SK-N-SH (cell line): ENCODE results near the gene FAT1. TPM values are rescaled to one million over a fixed set of nuclear protein-coding genes. Genes with fewer than 3 reads are reported as not detected.
A peak's percentile ranks its signal among the peaks of the same experiment; 100 is the strongest.

Experiments used
- CTCF ChIA-PET: fragments of 300-600, 350-600 bp; formaldehyde crosslinking; extraction: SDS; loops from one replicate; lab custom pipeline; 2021; lab: Yijun Ruan, JAX
- POLR2A ChIA-PET: fragments of 350-600 bp; sonication (Branson Sonifier 250); formaldehyde crosslinking; extraction: SDS; loops from one replicate; lab custom pipeline; 2020; ENCODE audit warnings: antibody characterized with exemption, inconsistent platforms; lab: Yijun Ruan, JAX
- DNase-seq: peaks from one replicate; pipeline ENCODE4 v3.0.0; 2012
- H2AFZ ChIP-seq: fragments of 200-600 bp; sonication (generic); 2 replicates; pipeline ENCODE4 v1.8.1; 2016; ENCODE audit warnings: antibody characterized with exemption, mild to moderate bottlenecking, low read depth
- H3F3A ChIP-seq: fragments of 200-600 bp; sonication (generic); replicated peaks from 2 replicates; pipeline ENCODE3; 2016; ENCODE audit warnings: antibody characterized with exemption, mild to moderate bottlenecking; ENCODE audit not compliant: insufficient read depth
- H3K27ac ChIP-seq, 2 experiments: fragments of 200-500 bp in 1 of 2; fragments of 200-600 bp in 1 of 2; sonication (Bioruptor generic) in 1 of 2; sonication (generic), shearing (Covaris generic) in 1 of 2; 2 replicates each; pipeline versions ENCODE4 v1.5.1 to v1.6.1; 2014 to 2016; ENCODE audit warnings: low read depth in 2 of 2, inconsistent platforms in 1 of 2, low read length in 1 of 2, mild to moderate bottlenecking in 1 of 2, mixed read lengths in 1 of 2
- H3K27me3 ChIP-seq: fragments of 200-600 bp; sonication (generic), shearing (Covaris generic); 2 replicates; pipeline ENCODE4 v1.6.1; 2016; ENCODE audit warnings: mixed run types; ENCODE audit not compliant: insufficient read depth
- H3K36me3 ChIP-seq, 2 experiments: fragments of 200-500 bp in 1 of 2; fragments of 200-600 bp in 1 of 2; sonication (Bioruptor generic) in 1 of 2; sonication (generic) in 1 of 2; replicated peaks in 1 of 2; 2 replicates each; pipeline versions ENCODE3 to v1.5.1; 2014 to 2016; ENCODE audit warnings: low read length in 1 of 2, mild to moderate bottlenecking in 1 of 2; ENCODE audit not compliant: insufficient read depth in 2 of 2, control insufficient read depth in 1 of 2
- H3K4me1 ChIP-seq, 2 experiments: fragments of 200-500 bp in 1 of 2; fragments of 200-600 bp in 1 of 2; sonication (Bioruptor generic) in 1 of 2; sonication (generic), shearing (Covaris generic) in 1 of 2; 2 replicates each; pipeline versions ENCODE4 v1.5.1 to v1.6.1; 2014 to 2016; ENCODE audit warnings: low read depth in 1 of 2, low read length in 1 of 2, mixed run types in 1 of 2; ENCODE audit not compliant: insufficient read depth in 2 of 2, control insufficient read depth in 1 of 2
- H3K4me2 ChIP-seq: fragments of 200-600 bp; sonication (generic), shearing (Covaris generic); 2 replicates; pipeline ENCODE4 v1.6.1; 2017; ENCODE audit warnings: mixed run types
- H3K4me3 ChIP-seq, 2 experiments: fragments of 200-500 bp in 1 of 2; fragments of 200-600 bp in 1 of 2; sonication (Bioruptor generic) in 1 of 2; sonication (generic), shearing (Covaris generic) in 1 of 2; 2 replicates each; pipeline versions ENCODE4 v1.5.1 to v1.8.1; 2014 to 2016; ENCODE audit warnings: low read depth in 2 of 2, inconsistent platforms in 1 of 2, low read length in 1 of 2, mild to moderate bottlenecking in 1 of 2, mixed read lengths in 1 of 2, moderate library complexity in 1 of 2
- H3K79me2 ChIP-seq: fragments of 200-600 bp; sonication (generic); 2 replicates; pipeline ENCODE4 v1.8.1; 2017; ENCODE audit warnings: mild to moderate bottlenecking; ENCODE audit not compliant: insufficient read depth
- H3K9ac ChIP-seq: fragments of 200-600 bp; sonication (generic); 2 replicates; pipeline ENCODE4 v1.6.1; 2017; ENCODE audit warnings: mixed run types
- H3K9me2 ChIP-seq: fragments of 200-600 bp; sonication (generic); 2 replicates; pipeline ENCODE4 v1.6.1; 2017; ENCODE audit warnings: mixed run types
- H3K9me3 ChIP-seq: fragments of 200-600 bp; sonication (generic); 2 replicates; pipeline ENCODE4 v1.6.1; 2017; ENCODE audit warnings: mixed run types, mild to moderate bottlenecking, moderate library complexity
- H4K20me1 ChIP-seq: fragments of 200-600 bp; sonication (generic); 2 replicates; pipeline ENCODE4 v1.6.1; 2017; ENCODE audit warnings: mild to moderate bottlenecking, mixed run types; ENCODE audit not compliant: insufficient read depth
- CHD2 ChIP-seq: fragments of 150-350 bp; IDR thresholded peaks from 2 replicates; pipeline ENCODE4 v1.6.1; 2018; ENCODE audit warnings: low read length; ENCODE audit not compliant: partially characterized antibody
- ELF1 ChIP-seq: IDR thresholded peaks from 2 replicates; pipeline ENCODE4 v1.4.0; 2012
- EZH2phosphoT487 ChIP-seq: fragments of 200-600 bp; sonication (generic); IDR thresholded peaks from 2 replicates; pipeline ENCODE4 v1.6.1; 2017; ENCODE audit warnings: low read depth, mixed run types, mild to moderate bottlenecking, antibody characterized with exemption, moderate library complexity, borderline replicate concordance
- FOSL2 ChIP-seq: IDR thresholded peaks from 2 replicates; pipeline ENCODE4 v1.4.0; 2012; ENCODE audit warnings: low read depth, mild to moderate bottlenecking, moderate library complexity, borderline replicate concordance
- FOXJ3 ChIP-seq: sonication (generic); formaldehyde crosslinking; IDR thresholded peaks from 2 replicates; pipeline ENCODE4 v1.5.1; 2020; ENCODE audit warnings: mild to moderate bottlenecking, missing genetic modification reagents
- GABPA ChIP-seq: IDR thresholded peaks from 2 replicates; pipeline ENCODE4 v1.4.0; 2012; ENCODE audit warnings: low read depth, mild to moderate bottlenecking
- JUND ChIP-seq: IDR thresholded peaks from 2 replicates; pipeline ENCODE4 v1.4.0; 2012
- NFIC ChIP-seq: IDR thresholded peaks from 2 replicates; pipeline ENCODE4 v1.4.0; 2012; ENCODE audit warnings: borderline replicate concordance
- PBX3 ChIP-seq: IDR thresholded peaks from 2 replicates; pipeline ENCODE4; 2012
- RAD21 ChIP-seq: IDR thresholded peaks from 2 replicates; pipeline ENCODE4 v1.6.1; 2012; ENCODE audit warnings: mild to moderate bottlenecking, low read length
- RFX5 ChIP-seq: IDR thresholded peaks from 2 replicates; pipeline ENCODE4 v1.6.1; 2012; ENCODE audit warnings: mild to moderate bottlenecking, improper control_type of control experiment, low read length
- RXRA ChIP-seq: IDR thresholded peaks from 2 replicates; pipeline ENCODE4 v1.4.0; 2012; ENCODE audit warnings: low read depth, mild to moderate bottlenecking, borderline replicate concordance
- SIN3A ChIP-seq: IDR thresholded peaks from 2 replicates; pipeline ENCODE4 v1.6.1; 2012; ENCODE audit warnings: low read depth, mild to moderate bottlenecking, low read length, moderate library complexity, borderline replicate concordance
- TCF12 ChIP-seq: IDR thresholded peaks from 2 replicates; pipeline ENCODE4 v1.4.0; 2012
- TEAD4 ChIP-seq: IDR thresholded peaks from 2 replicates; pipeline ENCODE4 v1.4.0; 2012; ENCODE audit warnings: mild to moderate bottlenecking, borderline replicate concordance; ENCODE audit not compliant: insufficient read depth
- YY1 ChIP-seq: IDR thresholded peaks from 2 replicates; pipeline ENCODE4 v1.4.0; 2012; ENCODE audit warnings: low read depth, mild to moderate bottlenecking
- WGBS: methylation state at CpG from one replicate; pipeline ENCODE4 v1.1.6; 2017; ENCODE audit warnings: low lambda C conversion rate; 5-methylcytosine and 5-hydroxymethylcytosine counted together
- polyA plus RNA-seq, 3 experiments: library from polyadenylated mRNA; depleted of rRNA; stranded (reverse); fragments of >200 nt; gene quantifications; 2 replicates each; pipeline ENCODE4 v1.2.3, GENCODE V29; 2012
- TF ChIP-seq, protein P1 (sequence below): IDR thresholded peaks from 2 replicates; pipeline ENCODE4 v1.4.0; 2012; ENCODE audit warnings: low read depth
- TF ChIP-seq, protein P2 (sequence below): fragments of 150-350 bp; IDR thresholded peaks from 2 replicates; pipeline ENCODE4 v1.6.1; 2017; ENCODE audit warnings: antibody characterized with exemption, low read length, low read depth, borderline replicate concordance
- TF ChIP-seq, protein P3 (sequence below): IDR thresholded peaks from 2 replicates; pipeline ENCODE4 v1.6.1; 2012; ENCODE audit warnings: mild to moderate bottlenecking, low read depth, low read length, moderate library complexity
- TF ChIP-seq, protein P4 (sequence below): fragments of 150-350 bp; IDR thresholded peaks from 2 replicates; pipeline ENCODE4 v1.6.1; 2016; ENCODE audit warnings: mild to moderate bottlenecking, low read depth, low read length

Gene FAT1
- polyA plus RNA-seq, 1 of the 3 experiments (the other 2 are of a cell fraction): 41.3 TPM

GRCh38 chr4:186728631-186729271 lies 5.1 kb upstream of the FAT1 start:
- H2AFZ ChIP-seq: no peak overlapping the region
- 0 out of 2 replicates have a peak overlapping the region, but pooled peaks have one; percentile 35 for H3K4me2 ChIP-seq

More at GRCh38 chr4:186728631-186729271, 5.1 kb upstream of the FAT1 start:
- no peaks in the 10 kb centered on the region for H3K9me3 ChIP-seq
- H3K27me3 ChIP-seq: peaks cover 20% of the 10 kb centered on the region; the same call in 1 of the 2 replicates
- peaks cover 20% of the 10 kb centered on the region for H3K79me2 ChIP-seq
- H3K36me3 ChIP-seq: no peaks in the 10 kb centered on the region
- TF ChIP-seq RAD21 (no peak), TEAD4 (no peak), FOSL2 (no peak), PBX3 (no peak), GABPA (no peak), YY1 (no peak), ELF1 (no peak), EZH2phosphoT487 (no peak), TCF12 (no peak), RXRA (no peak), FOXJ3 (CRISPR knock-in tag) (no peak), RFX5 (no peak), JUND (no peak), SIN3A (no peak), NFIC (no peak), CHD2 (no peak)
- TF ChIP-seq, protein P1, sequence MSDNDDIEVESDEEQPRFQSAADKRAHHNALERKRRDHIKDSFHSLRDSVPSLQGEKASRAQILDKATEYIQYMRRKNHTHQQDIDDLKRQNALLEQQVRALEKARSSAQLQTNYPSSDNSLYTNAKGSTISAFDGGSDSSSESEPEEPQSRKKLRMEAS: no peak
- TF ChIP-seq, protein P2, sequence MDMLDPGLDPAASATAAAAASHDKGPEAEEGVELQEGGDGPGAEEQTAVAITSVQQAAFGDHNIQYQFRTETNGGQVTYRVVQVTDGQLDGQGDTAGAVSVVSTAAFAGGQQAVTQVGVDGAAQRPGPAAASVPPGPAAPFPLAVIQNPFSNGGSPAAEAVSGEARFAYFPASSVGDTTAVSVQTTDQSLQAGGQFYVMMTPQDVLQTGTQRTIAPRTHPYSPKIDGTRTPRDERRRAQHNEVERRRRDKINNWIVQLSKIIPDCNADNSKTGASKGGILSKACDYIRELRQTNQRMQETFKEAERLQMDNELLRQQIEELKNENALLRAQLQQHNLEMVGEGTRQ: no peak
- TF ChIP-seq, protein P3, sequence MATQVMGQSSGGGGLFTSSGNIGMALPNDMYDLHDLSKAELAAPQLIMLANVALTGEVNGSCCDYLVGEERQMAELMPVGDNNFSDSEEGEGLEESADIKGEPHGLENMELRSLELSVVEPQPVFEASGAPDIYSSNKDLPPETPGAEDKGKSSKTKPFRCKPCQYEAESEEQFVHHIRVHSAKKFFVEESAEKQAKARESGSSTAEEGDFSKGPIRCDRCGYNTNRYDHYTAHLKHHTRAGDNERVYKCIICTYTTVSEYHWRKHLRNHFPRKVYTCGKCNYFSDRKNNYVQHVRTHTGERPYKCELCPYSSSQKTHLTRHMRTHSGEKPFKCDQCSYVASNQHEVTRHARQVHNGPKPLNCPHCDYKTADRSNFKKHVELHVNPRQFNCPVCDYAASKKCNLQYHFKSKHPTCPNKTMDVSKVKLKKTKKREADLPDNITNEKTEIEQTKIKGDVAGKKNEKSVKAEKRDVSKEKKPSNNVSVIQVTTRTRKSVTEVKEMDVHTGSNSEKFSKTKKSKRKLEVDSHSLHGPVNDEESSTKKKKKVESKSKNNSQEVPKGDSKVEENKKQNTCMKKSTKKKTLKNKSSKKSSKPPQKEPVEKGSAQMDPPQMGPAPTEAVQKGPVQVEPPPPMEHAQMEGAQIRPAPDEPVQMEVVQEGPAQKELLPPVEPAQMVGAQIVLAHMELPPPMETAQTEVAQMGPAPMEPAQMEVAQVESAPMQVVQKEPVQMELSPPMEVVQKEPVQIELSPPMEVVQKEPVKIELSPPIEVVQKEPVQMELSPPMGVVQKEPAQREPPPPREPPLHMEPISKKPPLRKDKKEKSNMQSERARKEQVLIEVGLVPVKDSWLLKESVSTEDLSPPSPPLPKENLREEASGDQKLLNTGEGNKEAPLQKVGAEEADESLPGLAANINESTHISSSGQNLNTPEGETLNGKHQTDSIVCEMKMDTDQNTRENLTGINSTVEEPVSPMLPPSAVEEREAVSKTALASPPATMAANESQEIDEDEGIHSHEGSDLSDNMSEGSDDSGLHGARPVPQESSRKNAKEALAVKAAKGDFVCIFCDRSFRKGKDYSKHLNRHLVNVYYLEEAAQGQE: no peak
- TF ChIP-seq, protein P4, sequence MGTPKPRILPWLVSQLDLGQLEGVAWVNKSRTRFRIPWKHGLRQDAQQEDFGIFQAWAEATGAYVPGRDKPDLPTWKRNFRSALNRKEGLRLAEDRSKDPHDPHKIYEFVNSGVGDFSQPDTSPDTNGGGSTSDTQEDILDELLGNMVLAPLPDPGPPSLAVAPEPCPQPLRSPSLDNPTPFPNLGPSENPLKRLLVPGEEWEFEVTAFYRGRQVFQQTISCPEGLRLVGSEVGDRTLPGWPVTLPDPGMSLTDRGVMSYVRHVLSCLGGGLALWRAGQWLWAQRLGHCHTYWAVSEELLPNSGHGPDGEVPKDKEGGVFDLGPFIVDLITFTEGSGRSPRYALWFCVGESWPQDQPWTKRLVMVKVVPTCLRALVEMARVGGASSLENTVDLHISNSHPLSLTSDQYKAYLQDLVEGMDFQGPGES: no peak
- TF ChIP-seq, all 33 proteins: peak for 0
- H3K9me2 ChIP-seq: no peaks in the 10 kb centered on the region
- POLR2A ChIA-PET: no interaction called here
- no peaks in the 10 kb centered on the region for H4K20me1 ChIP-seq
- no peak overlapping the region for H3K9ac ChIP-seq
- 21% methylated on average over 4 of the region's 4 CpGs for WGBS
- H3F3A ChIP-seq: no peaks in the 10 kb centered on the region
- CTCF ChIA-PET: no interaction called here
- H3K4me3 ChIP-seq: no peak overlapping the region
- no peak for DNase-seq
- peaks cover 0 to 4% of the 10 kb centered on the region in 2 experiments; a peak in 2 of 4 replicates for H3K4me1 ChIP-seq
- no peak overlapping the region for H3K27ac ChIP-seq
